Stimulated activated CD4-positive, alpha-beta T cell treated with anti-CD3 and anti-CD28 coated beads, Interleukin-1b, Interleukin-23, amount 100 ng/mL, for 24 hours (primary cell): Measurements from ENCODE around the gene ACE.

Source experiments
- DNase-seq, 4 experiments: peaks; one replicate each; pipeline ENCODE4 v3.0.0-alpha.2; 2020; ENCODE audit warnings: low read depth in 4 of 4, low spot score in 1 of 4

Gene ACE

DNA sequence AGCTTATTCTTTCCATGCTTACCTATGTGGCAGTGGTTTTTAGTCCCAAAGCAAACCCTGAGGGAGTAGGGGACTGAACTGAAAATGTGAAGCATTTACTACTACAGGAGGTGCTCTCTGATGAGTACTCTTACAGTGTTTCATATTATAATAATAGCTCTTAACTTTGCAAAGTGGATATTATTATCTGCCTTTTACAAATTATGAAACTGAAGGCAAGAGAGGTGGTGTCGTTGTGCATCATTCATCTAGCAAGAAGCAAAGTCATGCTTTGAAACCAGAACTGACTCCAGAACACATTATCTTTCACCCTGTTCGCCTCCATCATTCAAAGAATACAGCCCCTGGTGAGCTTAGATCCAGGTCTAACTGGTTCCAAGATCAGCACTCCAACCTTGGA is 38.1 kb downstream of the ACE start:
- no peak for DNase-seq

DNA sequence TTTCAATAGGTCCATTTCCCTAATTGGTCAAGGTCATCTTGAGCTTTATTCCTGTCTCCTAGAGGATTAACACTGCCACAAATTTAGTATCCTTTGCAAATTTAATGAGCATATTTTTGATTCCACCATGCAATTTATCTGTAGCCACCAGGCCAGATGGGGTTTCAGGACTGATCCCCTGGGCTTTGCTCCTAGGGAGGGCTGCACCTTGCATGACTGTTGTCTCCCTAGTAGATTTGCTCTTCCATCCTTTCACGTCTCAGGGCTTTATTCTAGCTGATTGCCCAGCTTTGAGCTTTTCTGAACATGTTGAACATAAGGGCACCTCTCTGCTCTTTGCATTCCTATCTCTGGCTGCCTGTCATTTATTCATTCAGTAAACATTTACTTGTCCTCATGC is 38.6 kb downstream of the ACE start:
- no peak for DNase-seq

- no peak for DNase-seq
Measured at GRCh38 chr17:63516910-63517824, 40.3 kb downstream of the ACE start.

DNA sequence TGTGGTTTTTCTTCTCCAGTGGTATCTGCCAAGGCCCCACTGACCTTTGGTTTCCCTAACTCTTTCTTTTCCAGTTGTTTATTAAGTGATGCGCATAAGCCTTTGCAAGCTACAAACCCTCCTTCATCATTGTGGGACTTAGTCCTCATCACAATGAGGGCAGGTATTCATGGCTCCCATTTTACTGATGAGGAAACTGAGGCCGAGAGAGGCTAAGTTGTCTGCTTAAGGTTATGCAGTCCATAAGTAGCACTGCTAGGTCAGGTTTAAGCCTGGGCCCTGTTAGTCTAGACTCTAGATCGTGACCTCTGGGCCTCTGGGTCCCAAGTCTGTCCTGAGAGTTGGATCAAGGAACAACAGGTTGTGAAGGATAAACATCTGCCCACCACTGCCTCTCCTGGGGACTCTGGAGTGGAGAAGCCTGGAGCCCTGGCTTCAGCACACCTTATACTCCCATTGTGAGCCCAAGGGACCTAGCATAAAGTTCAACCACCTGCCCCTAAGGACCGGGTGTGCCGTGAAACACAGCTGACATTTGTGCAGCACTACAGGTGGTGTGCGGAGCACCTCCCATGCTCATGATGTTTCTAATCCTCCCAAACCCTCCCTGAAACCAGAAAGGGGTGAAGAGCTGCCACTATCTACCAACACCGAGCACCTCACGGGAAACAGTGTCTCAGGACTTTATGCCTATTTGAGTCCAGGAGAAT is 41.1 kb downstream of the ACE start:
- DNase-seq = no peak

DNA sequence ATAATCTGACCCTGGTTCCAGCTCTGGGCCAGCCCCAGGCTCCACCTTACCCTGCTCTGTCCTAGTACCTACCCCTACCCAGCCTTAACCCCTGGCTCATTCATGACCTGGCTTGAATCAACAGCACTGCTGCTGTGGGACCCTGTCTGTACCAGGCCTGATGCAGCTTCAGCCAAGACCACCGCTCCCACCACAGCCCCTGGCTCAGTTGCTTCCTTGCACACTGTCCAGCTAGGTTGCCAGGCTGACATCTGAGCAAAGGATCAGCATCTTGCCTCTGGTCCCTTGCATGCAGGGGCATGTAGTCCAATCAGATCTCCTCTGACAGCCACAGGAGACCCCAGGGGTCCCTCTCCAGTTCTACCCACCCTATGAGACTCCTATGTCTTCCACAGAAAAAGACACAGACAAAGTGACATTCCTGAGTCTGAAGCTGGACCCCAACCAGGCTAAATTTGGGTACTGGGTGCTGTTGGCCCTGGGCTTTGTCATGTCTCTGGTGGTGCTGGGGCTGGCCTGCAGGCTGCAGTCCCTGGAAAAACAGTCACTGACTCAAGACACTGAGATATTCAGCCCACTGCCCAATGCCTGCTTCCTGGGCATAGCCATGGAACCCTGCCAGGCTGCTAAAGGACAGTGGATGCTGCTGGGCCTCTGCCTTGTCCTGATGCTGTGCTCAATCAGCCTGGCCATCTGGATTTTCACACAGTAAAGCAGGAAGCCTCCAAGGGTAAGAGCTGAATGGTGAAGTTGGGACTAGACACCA is 42.4 kb downstream of the ACE start:
- DNase-seq = no peak

DNA sequence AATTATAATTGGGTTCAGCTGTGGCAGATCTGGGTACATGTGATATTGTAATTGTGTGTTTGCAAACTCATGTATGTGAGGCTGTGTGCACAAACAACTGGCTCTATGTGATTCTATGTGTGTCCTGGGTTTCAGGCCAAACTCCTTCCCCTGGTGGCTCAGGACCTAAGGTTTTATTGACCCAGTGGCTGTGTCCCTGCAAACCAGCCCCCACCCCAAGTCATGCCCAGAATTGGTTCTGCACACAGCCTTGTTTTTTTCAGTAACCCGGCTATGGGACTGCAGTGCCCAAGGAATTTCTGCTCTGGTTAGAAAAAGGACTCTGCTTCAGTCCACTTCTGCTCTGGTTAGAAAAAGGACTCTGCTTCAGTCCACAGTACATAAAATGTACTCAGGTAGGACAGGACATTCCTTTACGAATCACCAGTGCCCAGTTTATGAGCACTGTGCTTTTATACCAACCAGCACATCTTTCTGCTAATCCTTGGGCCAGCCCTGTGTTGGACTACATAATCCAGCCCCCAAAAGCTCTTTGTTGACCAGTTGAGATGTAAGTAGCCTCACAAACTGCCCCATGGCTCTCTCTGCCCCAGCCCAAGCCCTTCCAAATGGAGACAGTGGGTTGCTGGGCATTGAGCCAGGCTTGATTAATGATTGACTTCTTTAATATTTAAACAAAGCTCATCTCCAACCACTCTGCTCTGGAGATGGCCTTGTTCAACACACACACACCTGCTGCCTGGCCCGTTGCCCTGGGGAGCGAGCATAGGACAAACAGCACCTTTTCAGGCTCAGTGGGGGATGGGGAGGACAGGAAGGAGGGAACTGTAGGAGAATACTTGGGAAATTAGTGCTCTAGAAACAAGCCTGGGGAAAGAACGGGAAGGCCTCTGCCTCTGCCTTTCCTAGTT is 43.4 kb downstream of the ACE start:
- no peak for DNase-seq

DNA sequence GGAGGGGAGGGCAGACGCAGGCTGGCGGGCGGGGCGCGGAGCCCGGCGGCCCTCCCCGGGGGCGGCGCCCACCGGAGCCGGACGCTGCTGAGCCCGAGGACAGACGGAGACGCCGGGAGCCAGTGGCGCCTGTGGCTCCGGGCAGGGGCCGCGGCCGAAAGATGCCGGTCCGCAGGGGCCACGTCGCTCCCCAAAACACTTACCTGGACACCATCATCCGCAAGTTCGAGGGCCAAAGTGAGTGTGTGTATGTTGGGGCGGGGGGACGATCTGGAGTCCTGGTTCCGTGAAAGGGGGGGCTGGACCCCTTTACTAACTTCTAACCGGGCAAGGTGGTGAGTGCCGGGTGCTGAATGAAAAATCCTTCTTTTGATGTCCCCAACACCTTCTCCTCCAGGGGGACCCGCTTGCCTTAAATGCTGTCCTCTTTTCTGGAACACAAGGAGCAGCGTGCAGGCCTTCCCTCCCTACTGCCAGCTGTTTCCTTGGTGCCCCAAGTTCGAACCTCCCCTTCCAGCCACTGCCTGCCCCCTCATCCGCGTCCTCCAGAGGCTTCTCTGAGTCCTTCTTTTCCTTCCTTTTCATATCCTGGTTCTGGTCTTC is 46.5 kb downstream of the ACE start, which contains the start of gene KCNH6:
KCNH6 (plus strand) TSS at position 106 of the 603 bp plus-strand sequence; CDS start at position 162, 56 bp downstream.
- DNase-seq = no peak

GRCh38 chr17:63524051-63524450 is 47.2 kb downstream of the ACE start:
- DNase-seq = no peak

- DNase-seq = no peak
Measured at GRCh38 chr17:63525190-63525946, 48.5 kb downstream of the ACE start.

- DNase-seq = no peak
Measured at GRCh38 chr17:63526861-63527260, 50.0 kb downstream of the ACE start.

- no peak for DNase-seq
Measured at GRCh38 chr17:63528183-63528582, 51.3 kb downstream of the ACE start.

- DNase-seq = no peak
Measured at GRCh38 chr17:63529711-63530556, 53.1 kb downstream of the ACE start.

DNA sequence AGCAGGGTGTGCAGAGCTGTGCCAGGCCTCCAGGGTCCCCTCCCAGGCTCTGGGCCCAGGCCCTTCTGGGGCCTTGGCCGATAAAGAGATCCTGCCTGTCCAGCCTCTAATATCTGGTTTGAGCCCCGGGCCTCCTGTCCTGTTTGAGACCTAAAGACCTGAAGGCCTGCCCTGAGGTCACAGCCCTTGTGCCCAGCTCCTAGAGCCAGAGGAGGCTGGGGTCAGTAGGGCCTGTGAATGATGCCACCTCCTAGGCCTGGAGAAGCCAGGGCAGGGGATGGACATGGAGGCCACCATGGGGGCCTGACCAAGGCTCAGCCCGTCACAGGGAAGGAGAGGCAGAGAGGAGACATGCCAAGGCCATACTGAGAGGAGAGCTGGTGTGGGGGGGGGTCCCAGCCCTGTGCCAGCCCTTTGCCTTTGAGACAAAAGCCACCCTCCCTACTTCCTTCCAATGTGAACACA is 53.7 kb downstream of the ACE start:
- DNase-seq = no peak

GRCh38 chr17:63531022-63531965 is 54.4 kb downstream of the ACE start:
- DNase-seq = no peak

GRCh38 chr17:63533433-63534077 is 56.7 kb downstream of the ACE start:
- DNase-seq = no peak

- no peak for DNase-seq
Measured at GRCh38 chr17:63534078-63534570, 57.3 kb downstream of the ACE start.
